Stimulated activated CD8-positive, alpha-beta memory T cell treated with anti-CD3 and anti-CD28 coated beads, Interleukin-7, amount 100 ng/mL, for 1 hour (primary cell): ENCODE results near the gene PTPN3.
"Not testable (repeated sequence)": the region's sequence is repeated elsewhere in the genome, so short reads cannot be mapped to it uniquely, and the experiment has no call there.

ENCODE experiments used
- DNase-seq, 2 donors: peaks; one replicate each; pipeline ENCODE4 v3.0.0-alpha.2; 2020; ENCODE audit warnings: low read depth in 2 of 2

The PTPN3 gene, protein sequence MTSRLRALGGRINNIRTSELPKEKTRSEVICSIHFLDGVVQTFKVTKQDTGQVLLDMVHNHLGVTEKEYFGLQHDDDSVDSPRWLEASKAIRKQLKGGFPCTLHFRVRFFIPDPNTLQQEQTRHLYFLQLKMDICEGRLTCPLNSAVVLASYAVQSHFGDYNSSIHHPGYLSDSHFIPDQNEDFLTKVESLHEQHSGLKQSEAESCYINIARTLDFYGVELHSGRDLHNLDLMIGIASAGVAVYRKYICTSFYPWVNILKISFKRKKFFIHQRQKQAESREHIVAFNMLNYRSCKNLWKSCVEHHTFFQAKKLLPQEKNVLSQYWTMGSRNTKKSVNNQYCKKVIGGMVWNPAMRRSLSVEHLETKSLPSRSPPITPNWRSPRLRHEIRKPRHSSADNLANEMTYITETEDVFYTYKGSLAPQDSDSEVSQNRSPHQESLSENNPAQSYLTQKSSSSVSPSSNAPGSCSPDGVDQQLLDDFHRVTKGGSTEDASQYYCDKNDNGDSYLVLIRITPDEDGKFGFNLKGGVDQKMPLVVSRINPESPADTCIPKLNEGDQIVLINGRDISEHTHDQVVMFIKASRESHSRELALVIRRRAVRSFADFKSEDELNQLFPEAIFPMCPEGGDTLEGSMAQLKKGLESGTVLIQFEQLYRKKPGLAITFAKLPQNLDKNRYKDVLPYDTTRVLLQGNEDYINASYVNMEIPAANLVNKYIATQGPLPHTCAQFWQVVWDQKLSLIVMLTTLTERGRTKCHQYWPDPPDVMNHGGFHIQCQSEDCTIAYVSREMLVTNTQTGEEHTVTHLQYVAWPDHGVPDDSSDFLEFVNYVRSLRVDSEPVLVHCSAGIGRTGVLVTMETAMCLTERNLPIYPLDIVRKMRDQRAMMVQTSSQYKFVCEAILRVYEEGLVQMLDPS

GRCh38 chr9:109498195-109499092 lies at the start of gene PTPN3:
PTPN3 (minus strand) TSS chr9:109498307; CDS start chr9:109463434, 34,873 bp downstream.
- no peak for DNase-seq

GRCh38 chr9:109544954-109545353 lies 46.8 kb upstream of the PTPN3 start:
- not testable (repeated sequence) for DNase-seq

DNA sequence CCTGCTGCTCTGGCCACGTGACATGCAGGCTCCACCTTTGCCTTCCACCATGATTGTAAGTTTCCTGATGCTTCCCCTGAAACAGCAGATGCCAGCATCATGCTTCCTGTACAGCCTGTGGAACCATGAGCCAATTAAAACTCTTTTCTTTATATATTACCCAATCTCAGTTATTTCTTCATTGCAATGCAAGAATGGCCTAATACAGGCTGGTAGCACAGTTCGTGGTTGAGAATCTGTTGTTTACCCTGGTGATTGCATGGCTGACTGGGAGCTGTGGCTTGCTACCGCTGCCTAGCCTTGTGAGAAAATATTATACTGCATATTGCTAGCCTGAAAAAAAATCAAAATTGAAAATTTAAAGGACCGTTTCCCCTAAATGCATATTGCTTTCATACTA lies 44.8 kb upstream of the PTPN3 start:
- no peak for DNase-seq

DNA sequence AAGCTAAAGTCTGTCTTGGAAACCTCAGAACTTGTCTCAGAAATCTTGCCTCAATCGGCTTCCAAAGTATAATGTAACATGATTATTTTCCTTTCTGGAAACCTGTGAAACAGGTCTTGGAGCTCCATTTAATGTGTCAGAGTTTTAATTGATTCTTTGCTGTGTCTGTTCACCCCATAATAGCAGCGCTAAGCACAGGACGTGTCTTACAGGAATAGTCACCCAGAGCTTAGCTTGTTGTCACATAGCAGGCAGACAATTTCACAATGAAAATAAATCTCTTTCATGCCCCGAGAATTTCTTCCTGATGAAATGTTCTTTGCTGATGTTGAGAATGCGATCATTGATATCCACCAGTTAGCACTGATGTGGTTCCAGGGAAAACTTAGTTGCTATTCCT lies 40.2 kb upstream of the PTPN3 start:
- no peak for DNase-seq

DNA sequence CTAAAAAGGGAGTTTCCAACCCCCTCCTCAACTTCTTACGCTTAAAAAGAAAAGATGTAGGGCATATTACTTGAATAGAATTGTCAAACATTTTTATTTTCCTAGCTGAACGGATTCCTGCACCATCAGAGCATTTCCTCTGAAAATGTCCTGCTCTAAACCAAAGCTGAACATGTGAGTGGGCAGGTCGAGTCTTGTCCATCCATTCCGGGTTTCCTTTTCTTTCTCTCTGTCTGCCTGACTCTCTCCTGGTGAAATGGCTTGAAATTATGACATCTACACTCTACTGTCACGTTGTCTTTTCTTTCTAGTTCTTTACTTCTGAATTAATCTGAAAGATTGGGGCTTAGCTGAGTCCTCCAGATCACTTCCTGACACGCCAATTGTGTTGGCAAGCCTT lies 39.2 kb upstream of the PTPN3 start:
- no peak for DNase-seq

DNA sequence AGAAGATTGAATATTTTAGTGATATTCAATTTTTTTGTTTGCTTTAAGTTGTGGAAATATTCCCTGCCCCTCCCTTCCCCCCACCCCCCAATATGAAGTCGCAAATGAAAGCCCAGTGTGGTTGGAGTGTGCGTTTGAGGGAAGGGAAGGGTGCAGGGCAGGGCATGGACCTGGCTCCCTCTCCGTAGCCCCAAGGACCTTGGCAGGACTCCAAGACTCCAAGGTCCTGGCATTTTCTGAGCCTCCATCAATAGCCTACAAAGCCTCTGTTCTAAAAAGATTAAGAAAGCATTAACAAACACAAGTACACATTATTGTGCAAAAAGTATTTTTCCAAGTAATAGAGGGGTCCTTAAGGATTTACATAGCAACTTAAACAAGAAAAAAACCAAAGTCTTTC lies 38.8 kb upstream of the PTPN3 start:
- DNase-seq, result no peak

DNA sequence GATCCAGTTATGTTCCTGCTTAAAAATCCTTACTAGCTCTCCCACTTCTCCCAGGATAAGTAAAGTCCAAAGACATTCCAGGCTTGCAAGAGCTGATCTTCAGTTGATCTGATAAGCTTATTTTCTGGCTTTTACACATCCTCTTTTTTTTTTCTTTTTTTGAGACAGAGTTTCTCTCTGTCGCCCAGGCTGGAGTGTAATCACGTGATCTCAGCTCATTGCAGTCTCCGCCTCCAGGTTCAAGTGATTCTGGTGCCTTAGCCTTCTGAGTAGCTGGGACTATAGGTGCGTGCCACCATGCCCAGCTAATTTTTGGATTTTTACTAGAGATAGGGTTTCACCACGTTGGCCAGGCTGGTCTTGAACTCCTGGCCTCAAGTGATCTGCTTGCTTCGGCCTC lies 37.3 kb upstream of the PTPN3 start:
- DNase-seq, result no peak

DNA sequence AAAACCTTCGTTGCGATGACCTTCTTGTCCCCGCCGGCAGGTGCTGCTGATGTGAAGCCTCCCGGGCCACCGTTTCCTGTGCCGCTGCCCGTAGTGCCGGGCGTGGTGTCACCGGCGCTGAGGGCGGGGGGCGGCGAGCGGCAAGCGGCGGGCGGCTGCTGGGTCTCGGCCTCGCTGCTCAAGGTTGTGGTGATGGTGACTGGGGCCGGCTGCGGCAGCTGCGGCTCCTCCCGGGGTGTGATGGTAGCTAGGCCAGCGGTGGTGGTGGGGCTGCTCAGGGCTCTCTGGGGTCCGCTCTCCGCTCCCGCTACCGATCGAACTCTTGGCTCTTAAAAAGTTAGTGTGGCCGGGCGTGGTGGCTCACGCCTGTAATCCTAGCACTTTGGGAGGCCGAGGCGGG lies 36.0 kb upstream of the PTPN3 start:
- DNase-seq, result no peak

GRCh38 chr9:109532652-109533051 lies 34.5 kb upstream of the PTPN3 start:
- not testable (repeated sequence) for DNase-seq

GRCh38 chr9:109522106-109522505 lies 24.0 kb upstream of the PTPN3 start:
- DNase-seq, result no peak

DNA sequence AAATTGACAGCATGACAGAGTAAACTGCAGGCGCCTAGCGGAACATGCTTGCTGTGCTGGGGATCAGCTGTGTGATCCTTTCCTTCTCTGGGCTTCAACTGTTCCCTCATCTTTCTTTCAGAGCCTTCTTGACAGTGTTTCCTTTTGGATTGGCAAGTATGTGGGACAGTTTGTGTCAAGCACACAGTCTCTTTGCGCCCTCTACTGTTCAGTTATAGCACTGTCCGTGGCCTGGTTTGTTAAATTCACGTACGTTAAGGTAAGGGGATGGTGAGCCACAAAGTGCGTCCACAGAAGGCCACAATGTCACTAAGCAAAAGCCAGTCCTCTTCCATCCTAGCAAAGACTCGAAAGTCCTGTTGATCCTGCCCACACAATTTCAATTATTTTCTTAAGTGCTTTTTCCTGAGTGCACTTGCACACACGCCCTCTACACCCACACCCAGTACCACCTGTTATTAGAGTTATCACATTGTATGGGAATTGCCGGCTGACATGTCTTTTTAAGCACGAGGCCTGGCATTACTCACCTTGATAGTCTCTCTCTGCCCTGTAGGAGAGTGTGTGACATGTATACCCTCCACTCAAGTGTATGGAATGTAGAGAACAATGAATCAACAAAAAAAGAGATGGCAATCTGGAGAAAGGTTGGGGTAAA lies 22.5 kb upstream of the PTPN3 start:
- no peak for DNase-seq

- no peak for DNase-seq
Observed at GRCh38 chr9:109519366-109519765, 21.3 kb upstream of the PTPN3 start.

DNA sequence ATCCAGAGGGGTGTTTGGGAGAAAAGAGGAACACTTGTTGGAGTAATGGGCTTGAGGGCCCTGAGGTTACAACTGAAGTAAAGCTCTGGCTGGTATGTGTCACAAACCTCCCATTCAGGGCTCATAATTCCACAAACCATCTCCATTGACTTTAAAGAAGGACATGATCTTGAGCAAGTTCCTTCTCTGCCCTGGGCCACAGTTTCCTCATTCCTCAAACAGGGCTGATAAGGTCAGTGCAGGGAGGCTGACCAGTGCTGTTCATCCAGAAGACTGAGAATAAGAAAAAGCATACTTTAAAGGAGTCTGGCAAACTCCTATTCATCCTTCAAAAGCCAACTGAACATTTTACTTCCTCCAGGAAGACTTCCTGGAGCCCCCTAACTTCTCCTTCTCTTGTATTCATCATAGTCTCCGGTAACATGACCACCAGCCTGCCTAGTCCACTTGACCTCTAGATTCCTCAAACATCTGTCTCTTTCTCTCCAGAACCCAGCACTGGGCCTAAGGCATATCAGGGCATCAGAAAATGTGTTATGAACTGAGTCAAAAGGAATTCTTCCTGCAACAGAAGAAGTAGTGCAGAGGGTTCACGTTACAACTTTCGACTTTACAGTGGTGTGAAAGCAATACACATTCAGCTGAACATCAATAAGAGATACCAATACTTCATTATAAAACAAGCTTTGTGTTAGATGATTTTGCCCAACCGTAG lies 20.7 kb upstream of the PTPN3 start:
- DNase-seq, result no peak

GRCh38 chr9:109517901-109518377 lies 19.8 kb upstream of the PTPN3 start:
- DNase-seq, result no peak

DNA sequence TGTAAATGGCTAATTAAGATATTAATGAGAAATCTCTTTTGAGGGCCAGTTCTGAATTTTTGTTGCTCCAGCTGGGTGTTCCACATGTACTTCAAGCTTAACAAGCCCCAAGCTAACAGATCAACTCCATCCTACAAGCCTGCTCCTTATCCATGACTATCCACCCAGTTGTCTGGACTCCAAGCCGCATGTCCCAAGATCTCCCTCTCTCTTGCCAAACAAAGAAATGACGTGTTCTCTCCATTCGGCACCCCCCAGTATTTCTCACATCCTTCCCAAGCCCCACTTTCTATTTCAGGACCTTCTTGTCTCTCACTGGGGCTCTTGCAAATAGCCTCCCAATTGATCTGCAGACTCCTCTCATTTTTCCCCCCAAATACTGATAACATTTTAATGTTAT lies 15.8 kb upstream of the PTPN3 start:
- DNase-seq, result no peak

DNA sequence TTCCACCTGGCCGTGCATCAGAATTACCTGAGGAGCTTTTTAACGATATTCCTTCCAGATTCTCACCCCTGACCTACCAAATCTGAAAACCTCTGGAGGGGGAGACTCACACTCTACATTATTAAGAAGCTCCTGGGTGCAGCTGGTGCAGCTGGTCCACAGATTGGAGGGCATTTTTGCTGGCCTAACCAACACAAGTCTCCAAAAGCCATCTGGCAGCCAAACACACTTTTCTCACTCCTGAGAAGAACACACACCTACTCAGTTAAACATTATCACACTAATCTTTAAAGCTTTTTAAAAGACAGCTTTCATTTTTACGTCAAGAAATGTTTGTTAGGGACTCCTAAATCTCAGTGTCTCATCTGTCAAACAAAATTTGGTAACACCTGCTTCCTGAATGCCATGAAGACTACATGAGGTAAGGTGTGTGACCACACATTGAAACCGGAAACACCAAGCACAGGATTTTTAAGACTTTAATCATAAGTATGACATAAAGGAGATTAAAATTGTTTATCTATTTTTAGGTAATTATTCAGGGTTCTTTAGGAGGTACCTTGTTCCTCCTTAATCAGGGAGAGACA lies 14.2 kb upstream of the PTPN3 start:
- DNase-seq, result no peak

- DNase-seq, result no peak
Observed at GRCh38 chr9:109510506-109510905, 12.4 kb upstream of the PTPN3 start.

GRCh38 chr9:109510042-109510441 lies 11.9 kb upstream of the PTPN3 start:
- not testable (repeated sequence) for DNase-seq

- DNase-seq, result no peak
Observed at GRCh38 chr9:109509611-109510010, 11.5 kb upstream of the PTPN3 start.

DNA sequence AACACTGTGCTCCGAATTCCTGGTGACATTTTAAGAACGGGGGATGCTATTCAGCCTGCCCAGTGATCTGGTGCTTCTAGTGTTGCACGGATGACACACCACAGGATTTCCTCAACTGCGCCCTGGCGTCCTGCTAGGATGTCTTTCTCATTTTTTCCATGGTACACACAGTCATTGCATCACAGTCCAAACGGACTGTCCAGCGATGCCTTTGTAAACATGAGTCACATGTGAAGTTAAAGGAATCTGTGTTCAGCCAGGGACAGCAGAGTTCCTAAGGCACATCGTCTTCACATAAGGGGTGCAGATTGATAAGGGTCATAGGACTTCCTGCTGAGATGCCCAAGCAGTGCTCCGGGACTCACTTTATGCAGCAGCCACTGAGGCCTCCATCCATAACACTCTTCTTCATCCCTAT lies 9.3 kb upstream of the PTPN3 start:
- DNase-seq, result no peak
